Activated CD8-positive, alpha-beta memory T cell treated with anti-CD3 and anti-CD28 coated beads, Interleukin-2, amount 50 U/mL, for 24 hours (primary cell): ENCODE measurements around the gene ANKMY2.
"Not testable (repeated sequence)": the region's sequence is repeated elsewhere in the genome, so short reads cannot be mapped to it uniquely, and the experiment has no call there.

Experiments
- DNase-seq: peaks from one replicate; pipeline ENCODE4 v3.0.0-alpha.2; 2020; ENCODE audit errors: extremely low read depth

ANKMY2 gene

GRCh38 chr7:16626388-16626787 is 19.2 kb downstream of the ANKMY2 start:
- DNase-seq = no peak

DNA sequence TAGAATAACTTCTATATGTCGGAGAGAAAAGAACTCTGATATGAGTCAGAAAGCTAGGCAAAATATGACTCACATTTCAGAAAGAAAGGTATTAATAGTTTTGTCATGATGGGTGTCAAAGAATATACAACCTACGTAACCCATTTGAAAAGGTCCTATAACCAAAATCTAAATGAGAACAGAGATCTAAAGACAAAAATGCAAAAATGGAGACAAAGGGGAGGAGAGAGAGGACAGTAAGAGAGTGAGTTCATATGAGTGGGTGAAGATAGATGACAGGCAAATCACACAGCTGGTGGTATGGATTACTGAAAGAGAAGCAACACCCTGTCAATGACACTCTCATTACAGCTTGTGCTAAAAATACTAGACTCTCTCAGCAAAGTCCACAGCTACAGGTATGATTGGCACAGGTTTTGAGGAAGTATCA is 25.6 kb downstream of the ANKMY2 start:
- DNase-seq = no peak

DNA sequence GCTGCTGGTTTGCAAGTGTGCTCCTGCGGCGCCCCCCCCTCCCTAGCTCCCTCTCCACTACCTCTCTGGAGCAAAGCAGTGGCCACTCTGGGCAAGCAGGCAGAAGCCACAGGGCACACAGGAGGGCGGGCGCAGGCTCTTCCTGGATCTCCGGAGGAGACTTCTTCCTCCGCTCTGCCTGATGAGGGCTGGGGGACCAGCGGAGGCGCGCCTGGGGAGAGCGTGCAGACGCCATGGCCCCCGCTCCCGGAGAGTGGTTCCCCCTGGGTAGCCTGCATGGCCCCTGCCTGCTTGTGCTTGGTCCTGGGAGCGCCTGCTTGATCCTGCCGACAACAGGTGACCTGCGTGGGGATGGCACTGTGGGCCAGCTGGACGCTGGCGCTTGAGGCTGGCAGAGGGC is 29.0 kb downstream of the ANKMY2 start:
- no peak for DNase-seq

DNA sequence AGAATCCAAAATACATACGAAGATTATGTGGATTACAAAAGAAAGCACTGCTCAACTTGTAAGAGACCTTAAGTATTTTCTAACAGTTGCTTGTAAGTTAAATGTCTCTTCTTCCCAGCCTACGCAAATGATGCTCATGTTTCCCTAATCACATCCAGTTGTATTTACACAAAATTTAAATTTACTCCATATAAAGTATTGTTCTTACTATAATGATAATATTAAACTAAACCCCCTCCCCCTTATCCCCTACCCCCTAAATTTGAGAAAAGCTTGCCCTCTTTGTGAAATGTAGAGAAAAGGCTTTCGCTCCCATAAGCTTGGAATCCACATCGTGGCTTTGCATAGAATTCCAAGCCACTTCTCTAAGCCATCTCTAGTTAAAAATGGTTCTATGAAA is 29.4 kb downstream of the ANKMY2 start:
- no peak for DNase-seq

DNA sequence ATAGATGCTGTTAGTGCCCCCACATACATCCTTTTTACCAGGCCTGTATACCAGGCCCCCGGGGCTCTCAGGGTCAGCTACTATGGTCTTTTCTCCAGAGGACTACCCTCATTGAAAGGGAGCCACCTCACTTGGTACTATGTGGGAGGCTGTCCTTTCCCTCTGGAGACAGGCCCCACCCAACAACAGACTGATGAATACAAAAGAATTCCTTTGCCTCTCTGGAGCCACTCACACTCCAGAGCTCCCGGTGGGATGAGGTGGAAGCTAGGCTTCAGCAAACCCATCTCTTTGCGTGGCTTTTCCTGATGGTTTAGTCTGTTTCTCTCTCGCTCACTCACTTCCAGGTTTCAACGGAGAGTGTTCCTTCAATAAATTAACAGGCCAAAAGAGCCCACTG is 30.3 kb downstream of the ANKMY2 start:
- no peak for DNase-seq

GRCh38 chr7:16611711-16612110 is 33.8 kb downstream of the ANKMY2 start:
- no peak for DNase-seq

- DNase-seq = no peak
Observed at GRCh38 chr7:16609842-16610450, 35.6 kb downstream of the ANKMY2 start.

GRCh38 chr7:16606704-16607103 is 38.9 kb downstream of the ANKMY2 start:
- no peak for DNase-seq

DNA sequence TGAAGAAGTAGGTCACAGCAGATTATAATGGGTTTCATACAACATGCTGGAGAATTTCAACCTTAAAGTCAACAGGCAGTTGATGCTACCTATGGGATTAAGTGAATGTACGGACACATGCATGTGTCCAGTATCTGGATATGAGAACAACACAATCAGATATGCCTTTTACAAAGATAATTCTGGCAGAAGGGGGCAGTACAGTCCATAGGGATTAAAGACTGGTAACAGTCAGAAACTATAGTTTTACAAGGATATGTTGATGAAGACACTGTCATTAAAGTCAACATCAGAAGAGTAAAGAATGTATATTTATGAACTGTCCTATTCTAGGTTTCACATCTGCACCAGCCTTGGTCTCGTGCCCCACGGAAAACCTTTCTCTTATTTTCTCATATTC is 41.5 kb downstream of the ANKMY2 start:
- DNase-seq = no peak

GRCh38 chr7:16603633-16604032 is 41.9 kb downstream of the ANKMY2 start:
- no peak for DNase-seq

DNA sequence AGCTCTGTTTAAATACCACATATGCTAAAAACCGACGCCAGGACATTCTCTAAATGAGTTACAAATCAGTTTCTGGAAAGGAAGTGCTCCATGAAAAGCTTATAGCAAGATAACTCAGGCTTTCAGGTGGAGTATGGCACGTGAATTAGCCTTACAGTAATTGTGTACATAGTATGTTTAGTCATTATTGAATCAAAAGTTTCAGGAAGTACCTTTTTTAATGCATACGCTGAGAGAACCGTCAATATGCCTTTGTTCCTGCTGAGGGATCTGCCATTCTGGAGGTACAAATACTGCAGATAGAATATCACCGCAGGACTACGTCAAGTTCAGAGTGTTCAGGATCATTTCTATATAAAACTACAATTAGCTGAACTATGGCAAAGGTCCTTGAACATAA is 45.7 kb downstream of the ANKMY2 start:
- no peak for DNase-seq

DNA sequence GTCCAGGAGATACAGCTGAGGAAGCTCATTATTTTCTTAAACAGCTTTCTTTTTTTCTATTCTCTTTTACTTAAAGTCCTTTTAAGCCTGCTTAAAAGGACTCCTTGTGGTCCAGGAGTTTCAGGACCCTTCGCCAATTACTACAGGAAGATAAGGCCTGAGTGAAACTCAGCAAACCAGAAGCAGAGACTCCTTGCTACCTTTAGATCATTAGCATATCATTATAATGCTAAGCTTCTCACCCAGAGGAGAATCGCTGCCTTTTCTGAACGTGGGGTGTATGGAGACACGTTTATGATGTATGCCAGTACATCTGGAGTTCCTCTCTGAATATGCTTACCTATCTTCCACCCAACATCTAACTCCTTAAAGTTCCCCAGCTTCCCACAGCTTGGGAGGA is 47.5 kb downstream of the ANKMY2 start:
- DNase-seq = no peak

- DNase-seq = not testable (repeated sequence)
Observed at GRCh38 chr7:16595596-16595995, 50.0 kb downstream of the ANKMY2 start.

GRCh38 chr7:16594676-16595075 is 50.9 kb downstream of the ANKMY2 start:
- no peak for DNase-seq

DNA sequence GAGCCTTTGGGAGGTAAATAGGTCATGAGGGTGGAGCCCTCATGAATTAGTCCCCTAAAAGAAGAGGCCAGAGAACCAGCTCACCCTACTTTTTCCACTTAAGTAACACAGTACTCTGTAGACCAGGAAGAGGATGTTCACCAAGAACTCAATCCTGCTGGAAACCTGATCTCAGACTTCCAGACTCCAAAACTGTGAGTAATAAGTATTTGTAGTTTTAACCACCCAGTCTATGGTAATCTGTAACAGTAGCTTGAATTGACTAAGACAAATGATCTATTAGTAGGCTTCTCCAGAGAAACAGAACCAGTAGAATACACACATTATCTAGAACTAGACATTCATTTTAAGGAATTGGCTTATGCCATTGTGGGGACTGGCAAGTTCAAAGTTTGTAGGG is 51.5 kb downstream of the ANKMY2 start:
- no peak for DNase-seq

GRCh38 chr7:16592395-16592794 is 53.2 kb downstream of the ANKMY2 start:
- DNase-seq = no peak

DNA sequence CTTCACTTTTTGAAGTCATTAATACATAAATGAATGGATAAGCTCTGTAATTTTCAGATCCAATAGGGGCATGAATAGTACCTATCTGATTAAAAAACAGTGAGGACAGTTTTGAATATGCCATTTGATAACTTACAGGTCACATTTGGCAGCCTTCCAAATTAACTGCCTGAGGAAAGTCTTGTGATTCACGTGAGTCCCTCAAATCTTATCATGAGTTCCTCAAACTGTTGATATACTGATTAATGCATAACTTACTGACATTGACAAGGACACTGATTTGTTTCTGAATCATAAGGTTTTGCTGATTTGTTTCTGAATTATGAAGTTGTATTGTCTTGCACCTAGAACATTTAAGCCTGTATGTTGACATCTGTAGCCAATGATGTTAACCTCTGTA is 55.1 kb downstream of the ANKMY2 start:
- no peak for DNase-seq

GRCh38 chr7:16589881-16590280 is 55.7 kb downstream of the ANKMY2 start:
- DNase-seq = no peak

GRCh38 chr7:16587790-16588189 is 57.8 kb downstream of the ANKMY2 start:
- no peak for DNase-seq

GRCh38 chr7:16587129-16587528 is 58.4 kb downstream of the ANKMY2 start:
- no peak for DNase-seq

- DNase-seq = no peak
Observed at GRCh38 chr7:16586081-16586874, 59.3 kb downstream of the ANKMY2 start.

DNA sequence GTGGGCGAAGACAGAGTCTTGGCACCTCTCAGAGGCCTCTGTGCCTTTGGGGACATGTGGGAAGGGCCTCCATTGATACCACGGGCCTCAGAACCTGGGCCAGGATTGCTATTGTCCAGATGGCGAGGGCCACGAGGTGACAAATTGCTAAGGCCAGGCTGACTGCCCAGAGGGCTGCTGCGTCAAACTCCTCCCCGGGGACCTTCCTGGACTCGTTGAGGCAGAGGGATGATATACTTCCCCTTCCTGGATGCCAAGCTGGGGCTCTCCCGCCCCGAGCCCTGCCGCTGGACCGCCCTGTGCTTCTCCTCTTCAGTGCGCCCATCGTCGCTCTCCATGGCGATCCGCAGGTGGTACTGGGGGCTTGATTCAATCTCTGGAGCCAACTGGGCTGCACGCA is 60.0 kb downstream of the ANKMY2 start:
- no peak for DNase-seq

- DNase-seq = no peak
Observed at GRCh38 chr7:16583834-16584233, 61.7 kb downstream of the ANKMY2 start.

DNA sequence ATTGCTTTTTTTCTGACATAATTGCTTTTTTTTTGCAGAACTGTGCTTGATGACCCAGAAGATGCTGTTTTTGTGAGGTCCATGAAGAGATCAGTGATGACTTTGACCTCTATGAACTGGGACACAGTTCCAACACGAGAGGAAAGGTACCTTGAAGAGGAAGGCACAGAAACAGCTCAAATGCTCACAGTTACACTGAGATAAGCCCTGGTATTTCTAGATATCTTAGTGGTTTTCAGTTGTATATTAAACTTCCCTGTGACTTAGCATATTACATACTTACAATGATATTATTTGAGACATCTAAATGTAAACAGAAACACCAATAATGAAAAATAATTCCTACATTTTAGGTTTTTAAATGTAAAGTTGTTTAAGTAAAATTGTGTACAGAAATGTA is 64.3 kb downstream of the ANKMY2 start:
- DNase-seq = no peak
